HepG2 (cell line): ENCODE results near the gene WSCD2. TPM values are rescaled to one million over a fixed set of nuclear protein-coding genes. Genes with fewer than 3 reads are reported as not detected.

Experiments used
- ATAC-seq: fragments of 200-7000 bp; cut with Tn5 transposase; 3 replicates; pipeline ENCODE4 v1.9.1; 2020; ENCODE audit warnings: mild to moderate bottlenecking, moderate library complexity
- BruUV-seq: library from RNA; stranded (reverse); fragments of 400-500 nt; replicated peaks from 2 replicates; lab custom pipeline; 2021; lab: Mats Ljungman, UMichigan
- CTCF ChIA-PET: fragments of 300-600 bp; formaldehyde crosslinking; extraction: SDS; loops from one replicate; lab custom pipeline; 2021; ENCODE audit warnings: low total read pairs, inconsistent platforms, low intra/inter-chr PET ratio; lab: Yijun Ruan, JAX
- POLR2A ChIA-PET: fragments of 350-600 bp; sonication (Branson Sonifier 250); formaldehyde crosslinking; loops from one replicate; lab custom pipeline; 2020; ENCODE audit warnings: antibody characterized with exemption, inconsistent platforms; lab: Yijun Ruan, JAX
- DNase-seq: peaks from one replicate; pipeline ENCODE4 v3.0.0-alpha.2; 2015; ENCODE audit warnings: low spot score
- FAIRE-seq: peaks from 3 replicates; lab custom pipeline; 2011; peaks lifted over from hg19 to GRCh38; lab: Jason Lieb, UNC
- H2AFZ ChIP-seq: one replicate; pipeline ENCODE4 v1.6.1; 2011; ENCODE audit warnings: low read length, inconsistent platforms
- H3K27ac ChIP-seq: fragments of 300-600 bp; 3 replicates; pipeline ENCODE4 v1.8.0; 2011; ENCODE audit warnings: mixed run types, mild to moderate bottlenecking, mixed read lengths, low read length, inconsistent platforms; ENCODE audit not compliant: insufficient read depth; ENCODE audit errors: extremely low read length
- H3K27me3 ChIP-seq, 2 experiments: fragments of 200-600 bp in 1 of 2; 2 replicates in 1 of 2; 3 replicates in 1 of 2; pipeline versions ENCODE4 v1.6.0 to v1.8.0; 2011; ENCODE audit warnings: low read length in 2 of 2, mild to moderate bottlenecking in 2 of 2, moderate library complexity in 2 of 2, inconsistent platforms in 1 of 2; ENCODE audit not compliant: insufficient read depth in 2 of 2, control insufficient read depth in 1 of 2
- H3K36me3 ChIP-seq, 2 experiments: fragments of 200-600 bp in 1 of 2; replicated peaks in 1 of 2; 2 replicates in 1 of 2; 3 replicates in 1 of 2; pipeline versions ENCODE4 v1.5.1 to v1.8.0; 2011; ENCODE audit warnings: low read length in 2 of 2, inconsistent platforms in 1 of 2; ENCODE audit not compliant: insufficient read depth in 2 of 2, control insufficient read depth in 1 of 2
- H3K4me1 ChIP-seq: 2 replicates; pipeline ENCODE4 v1.5.1; 2012; ENCODE audit warnings: low read length, inconsistent platforms; ENCODE audit not compliant: insufficient read depth
- H3K4me2 ChIP-seq: 2 replicates; pipeline ENCODE4 v1.6.0; 2011; ENCODE audit warnings: low read depth, low read length, inconsistent platforms
- H3K4me3 ChIP-seq, 3 experiments: fragments of 200-600 bp in 1 of 3; sonication (generic), shearing (Covaris generic) in 1 of 3; replicated peaks in 1 of 3; 2 replicates each; pipeline ENCODE4 v1.5.1; 2011 to 2016; ENCODE audit warnings: low read length in 3 of 3, inconsistent platforms in 2 of 3, low read depth in 2 of 3, mild to moderate bottlenecking in 2 of 3, control low read depth in 1 of 3, mixed read lengths in 1 of 3; ENCODE audit not compliant: insufficient read depth in 1 of 3
- H3K79me2 ChIP-seq: one replicate; pipeline ENCODE4 v1.6.1; 2011; ENCODE audit warnings: low read length, inconsistent platforms; ENCODE audit not compliant: insufficient read depth
- H3K9ac ChIP-seq: 2 replicates; pipeline ENCODE4 v1.6.0; 2011; ENCODE audit warnings: mild to moderate bottlenecking, low read depth, low read length, inconsistent platforms; ENCODE audit not compliant: insufficient read depth
- H3K9me3 ChIP-seq: 2 replicates; pipeline ENCODE4 v1.5.1; 2012; ENCODE audit warnings: mild to moderate bottlenecking, low read length
- H4K20me1 ChIP-seq: 2 replicates; pipeline ENCODE4 v1.6.0; 2011; ENCODE audit warnings: inconsistent platforms, mild to moderate bottlenecking, low read length, moderate library complexity; ENCODE audit not compliant: insufficient read depth
- HCFC1 ChIP-seq: fragments of 150-350 bp; IDR thresholded peaks from 2 replicates; pipeline ENCODE4 v1.6.1; 2014; ENCODE audit warnings: low read depth, low read length
- NFYC ChIP-seq: IDR thresholded peaks from 2 replicates; pipeline ENCODE4 v1.6.1; 2016; ENCODE audit warnings: missing genetic modification reagents, missing compliant biosample characterization
- ZNF136 ChIP-seq: sonication (generic); formaldehyde crosslinking; IDR thresholded peaks from 2 replicates; pipeline ENCODE4 v1.8.1; 2022; ENCODE audit warnings: low read depth, mild to moderate bottlenecking, moderate library complexity, missing genetic modification reagents
- ZNF33B ChIP-seq: sonication (generic); formaldehyde crosslinking; IDR thresholded peaks from 2 replicates; pipeline ENCODE4 v1.5.1; 2020; ENCODE audit warnings: mild to moderate bottlenecking, missing genetic modification reagents
- ZNF567 ChIP-seq: sonication (generic); formaldehyde crosslinking; IDR thresholded peaks from 2 replicates; pipeline ENCODE4 v1.8.1; 2023; ENCODE audit warnings: mild to moderate bottlenecking, missing genetic modification reagents, borderline replicate concordance
- WGBS: methylation state at CpG from one replicate; pipeline ENCODE4 v1.1.6; 2017; ENCODE audit warnings: low lambda C conversion rate; 5-methylcytosine and 5-hydroxymethylcytosine counted together
- in situ Hi-C: cut with HindIII; loops from 2 replicates; pipeline ENCODE4 v1.10.0; 2017; ENCODE audit warnings: low pct_unique_long_range_greater_than_20kb; ENCODE audit not compliant: extremely low pct_ligation_motif_present
- intact Hi-C: fragments of 100-400 bp; cut with micrococcal nuclease; formaldehyde crosslinking; loops from one replicate; pipeline ENCODE4 v1.10.0; 2022; ENCODE audit not compliant: unreplicated experiment
- polyA plus RNA-seq, 8 experiments: library from polyadenylated mRNA; depleted of rRNA in 3 of 8; stranded (reverse) in 7 of 8; unstranded in 1 of 8; fragments of >200 nt; fragmentation: Illumina TruSeq in 4 of 8; extraction: Trizol in 4 of 8; gene quantifications; 2 replicates each; pipeline versions ENCODE4 v1.2.1 to v1.2.3, GENCODE V29; 2011 to 2016; ENCODE audit warnings: low read depth in 4 of 8, missing spikeins in 1 of 8, mixed read lengths in 1 of 8; ENCODE audit not compliant: insufficient read depth in 1 of 8
- total RNA-seq, 5 experiments: library from RNA; depleted of rRNA; stranded (reverse); fragments of >200 nt; fragmentation: Illumina TruSeq; extraction: Trizol; gene quantifications; 2 replicates each; pipeline ENCODE4 v1.2.3, GENCODE V29; 2016; ENCODE audit warnings: low read depth in 1 of 5
- TF ChIP-seq, protein P1 (sequence below): IDR thresholded peaks from 2 replicates; pipeline ENCODE4 v1.6.1; 2016; ENCODE audit warnings: low read depth, borderline replicate concordance
- TF ChIP-seq, protein P2 (sequence below): sonication (generic); formaldehyde crosslinking; conservative IDR thresholded peaks from 2 replicates; pipeline ENCODE4 v1.8.0; 2022; ENCODE audit warnings: missing genetic modification reagents

The WSCD2 gene
- total and polyA plus RNA-seq, 2 of the 13 experiments (the other 11 are each of a cell fraction or from before 2014, with no cell fraction given) = not detected

GRCh38 chr12:108174641-108175040 is 45.6 kb downstream of the WSCD2 start (continued):
- no peak for TF ChIP-seq ZNF136
- TF ChIP-seq ZNF33B (CRISPR knock-in tag) = no peak
- TF ChIP-seq NFYC (CRISPR knock-in tag) = no peak
- TF ChIP-seq, all 625 proteins: peak for 0

- no peaks in the 10 kb centered on the region for H3K79me2 ChIP-seq
- H3K36me3 ChIP-seq = no peaks in the 10 kb centered on the region
- in situ Hi-C loops = loop anchor here (25.0 kb wide), 1 partner anchor 188 kb away; no protein-coding TSS in a partner anchor
- H3K4me1 ChIP-seq = no peaks in the 10 kb centered on the region
- H3K9ac ChIP-seq = no peak overlapping the region
- H4K20me1 ChIP-seq = no peaks in the 10 kb centered on the region
- BruUV-seq = no TSS peak
- WGBS = 12% methylated on average over 3 of the region's 4 CpGs
- H3K27me3 ChIP-seq = no peaks in the 10 kb centered on the region
- H3K27ac ChIP-seq = no peak overlapping the region
- no peaks in the 10 kb centered on the region for H3K9me3 ChIP-seq
- TF ChIP-seq, protein P1, sequence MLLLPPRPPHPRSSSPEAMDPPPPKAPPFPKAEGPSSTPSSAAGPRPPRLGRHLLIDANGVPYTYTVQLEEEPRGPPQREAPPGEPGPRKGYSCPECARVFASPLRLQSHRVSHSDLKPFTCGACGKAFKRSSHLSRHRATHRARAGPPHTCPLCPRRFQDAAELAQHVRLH (CRISPR knock-in tag) = no peak
- no peak for TF ChIP-seq HCFC1
- TF ChIP-seq ZNF567 (CRISPR knock-in tag) = no peak
- TF ChIP-seq, protein P2, sequence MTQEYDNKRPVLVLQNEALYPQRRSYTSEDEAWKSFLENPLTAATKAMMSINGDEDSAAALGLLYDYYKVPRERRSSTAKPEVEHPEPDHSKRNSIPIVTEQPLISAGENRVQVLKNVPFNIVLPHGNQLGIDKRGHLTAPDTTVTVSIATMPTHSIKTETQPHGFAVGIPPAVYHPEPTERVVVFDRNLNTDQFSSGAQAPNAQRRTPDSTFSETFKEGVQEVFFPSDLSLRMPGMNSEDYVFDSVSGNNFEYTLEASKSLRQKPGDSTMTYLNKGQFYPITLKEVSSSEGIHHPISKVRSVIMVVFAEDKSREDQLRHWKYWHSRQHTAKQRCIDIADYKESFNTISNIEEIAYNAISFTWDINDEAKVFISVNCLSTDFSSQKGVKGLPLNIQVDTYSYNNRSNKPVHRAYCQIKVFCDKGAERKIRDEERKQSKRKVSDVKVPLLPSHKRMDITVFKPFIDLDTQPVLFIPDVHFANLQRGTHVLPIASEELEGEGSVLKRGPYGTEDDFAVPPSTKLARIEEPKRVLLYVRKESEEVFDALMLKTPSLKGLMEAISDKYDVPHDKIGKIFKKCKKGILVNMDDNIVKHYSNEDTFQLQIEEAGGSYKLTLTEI (CRISPR knock-in tag) = no peak
- intact Hi-C loops = no loop called here
- H3K4me3 ChIP-seq = no peak overlapping the region
- ChIA-PET POLR2A (no interaction called here), CTCF (no interaction called here)
- no peak overlapping the region for H2AFZ ChIP-seq
- no peak for FAIRE-seq
- ATAC-seq = no peak
- H3K4me2 ChIP-seq = no peak overlapping the region
- no peak for DNase-seq
Measured at GRCh38 chr12:108175310-108175709, 46.2 kb downstream of the WSCD2 start.
